ENCODE measurements around the gene KLF1. TPM values are rescaled to one million over a fixed set of nuclear protein-coding genes. Genes with fewer than 3 reads are reported as not detected.
"Not testable (repeated sequence)": the region's sequence is repeated elsewhere in the genome, so short reads cannot be mapped to it uniquely, and the experiment has no call there.

The KLF1 gene
- total RNA-seq, 1 donor from 2014 or later = not detected

- Mint-ChIP-seq H3K36me3 (ENCODE audit: low read depth) (no peaks in the 10 kb centered on the region), H3K27ac (ENCODE audit: unreplicated experiment) (no peak overlapping the region), H3K9me3 (ENCODE audit: low read depth) (no peaks in the 10 kb centered on the region), H3K4me3 (ENCODE audit: unreplicated experiment) (no peak overlapping the region), H3K4me1 (ENCODE audit: low read depth) (peaks cover 3% of the 10 kb centered on the region), H3K27me3 (ENCODE audit: low read depth) (peaks cover 11% of the 10 kb centered on the region)
- no peak for DNase-seq (ENCODE audit: low spot score)
- TF ChIP-seq CTCF (IDR thresholded peaks at IDR 0.05) = no peak
Observed at GRCh38 chr19:12864143-12864542, 22.9 kb downstream of the KLF1 start.

- H3K4me3 Mint-ChIP-seq (ENCODE audit: unreplicated experiment) = no peak overlapping the region
Observed at GRCh38 chr19:12859546-12859945, 27.5 kb downstream of the KLF1 start.

GRCh38 chr19:12858041-12858928 is 28.7 kb downstream of the KLF1 start:
- no peak overlapping the region for H3K27ac Mint-ChIP-seq (ENCODE audit: unreplicated experiment)
- no peaks in the 10 kb centered on the region for H3K36me3 Mint-ChIP-seq (ENCODE audit: low read depth)
- peaks cover 4% of the 10 kb centered on the region for H3K9me3 Mint-ChIP-seq (ENCODE audit: low read depth)
- H3K4me3 Mint-ChIP-seq (ENCODE audit: unreplicated experiment) = no peak overlapping the region
- no peak for TF ChIP-seq CTCF (IDR thresholded peaks at IDR 0.05)
- peaks cover 2% of the 10 kb centered on the region for H3K27me3 Mint-ChIP-seq (ENCODE audit: low read depth)
- DNase-seq (ENCODE audit: low spot score) = no peak
- no peaks in the 10 kb centered on the region for H3K4me1 Mint-ChIP-seq (ENCODE audit: low read depth)

More at GRCh38 chr19:12859546-12859945, 27.5 kb downstream of the KLF1 start:
- H3K27ac Mint-ChIP-seq (ENCODE audit: unreplicated experiment) = no peak overlapping the region
- H3K36me3 Mint-ChIP-seq (ENCODE audit: low read depth) = no peaks in the 10 kb centered on the region
- TF ChIP-seq CTCF (IDR thresholded peaks at IDR 0.05) = no peak
- peaks cover 7% of the 10 kb centered on the region for H3K27me3 Mint-ChIP-seq (ENCODE audit: low read depth)
- DNase-seq (ENCODE audit: low spot score) = no peak
- H3K4me1 Mint-ChIP-seq (ENCODE audit: low read depth) = no peaks in the 10 kb centered on the region
- peaks cover 4% of the 10 kb centered on the region for H3K9me3 Mint-ChIP-seq (ENCODE audit: low read depth)

GRCh38 chr19:12856653-12857052 is 30.3 kb downstream of the KLF1 start:
- H3K9me3 Mint-ChIP-seq (ENCODE audit: low read depth) = peaks cover 4% of the 10 kb centered on the region
- TF ChIP-seq CTCF (IDR thresholded peaks at IDR 0.05) = no peak
- H3K27ac Mint-ChIP-seq (ENCODE audit: unreplicated experiment) = no peak overlapping the region
- H3K27me3 Mint-ChIP-seq (ENCODE audit: low read depth) = no peaks in the 10 kb centered on the region
- DNase-seq (ENCODE audit: low spot score) = no peak
- H3K4me1 Mint-ChIP-seq (ENCODE audit: low read depth) = no peaks in the 10 kb centered on the region
- no peak overlapping the region for H3K4me3 Mint-ChIP-seq (ENCODE audit: unreplicated experiment)
- H3K36me3 Mint-ChIP-seq (ENCODE audit: low read depth) = no peaks in the 10 kb centered on the region

- H3K9me3 Mint-ChIP-seq (ENCODE audit: low read depth) = no peaks in the 10 kb centered on the region
- peaks cover 7% of the 10 kb centered on the region for H3K27me3 Mint-ChIP-seq (ENCODE audit: low read depth)
- TF ChIP-seq CTCF (IDR thresholded peaks at IDR 0.05) = peak; percentile 100
- no peak for DNase-seq (ENCODE audit: low spot score)
- H3K36me3 Mint-ChIP-seq (ENCODE audit: low read depth) = peaks cover 2% of the 10 kb centered on the region
- peaks cover 3% of the 10 kb centered on the region for H3K4me1 Mint-ChIP-seq (ENCODE audit: low read depth)
- H3K27ac Mint-ChIP-seq (ENCODE audit: unreplicated experiment) = no peak overlapping the region
- peak overlapping the region; percentile 65 for H3K4me3 Mint-ChIP-seq (ENCODE audit: unreplicated experiment)
Observed at GRCh38 chr19:12847159-12848139, 39.6 kb downstream of the KLF1 start.

GRCh38 chr19:12846613-12847012 is 40.4 kb downstream of the KLF1 start:
- not testable (repeated sequence) for H3K4me1 Mint-ChIP-seq (ENCODE audit: low read depth); H3K4me3 Mint-ChIP-seq (ENCODE audit: unreplicated experiment); H3K36me3 Mint-ChIP-seq (ENCODE audit: low read depth); H3K9me3 Mint-ChIP-seq (ENCODE audit: low read depth); DNase-seq (ENCODE audit: low spot score); H3K27ac Mint-ChIP-seq (ENCODE audit: unreplicated experiment)
- peaks cover 12% of the 10 kb centered on the region for H3K27me3 Mint-ChIP-seq (ENCODE audit: low read depth)

Data from chondrocyte (in vitro differentiated cells).